Measurements from ENCODE around the gene AADACL4.
"Not testable (repeated sequence)": the region's sequence is repeated elsewhere in the genome, so short reads cannot be mapped to it uniquely, and the experiment has no call there.

AADACL4 gene

DNA sequence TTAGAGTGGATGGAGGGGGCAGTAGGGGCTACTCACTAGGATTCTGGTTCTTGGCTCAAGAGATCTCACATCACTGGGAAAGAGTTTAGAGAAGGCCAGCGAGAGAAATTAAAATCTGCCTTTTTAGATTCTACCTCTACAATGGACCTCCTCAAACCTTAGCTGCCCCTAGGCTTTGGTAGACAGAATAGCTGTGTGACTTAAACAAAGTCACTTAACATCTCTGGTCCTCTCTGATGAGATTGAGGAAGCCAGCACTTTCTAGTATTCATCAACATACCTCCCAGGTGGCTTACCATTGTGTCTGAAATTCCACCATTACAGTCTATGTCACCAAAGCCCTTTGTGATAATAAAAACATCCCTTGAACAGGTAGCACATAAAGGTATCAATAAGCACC is 18.7 kb downstream of the AADACL4 start:
- DNase-seq: no peak

DNA sequence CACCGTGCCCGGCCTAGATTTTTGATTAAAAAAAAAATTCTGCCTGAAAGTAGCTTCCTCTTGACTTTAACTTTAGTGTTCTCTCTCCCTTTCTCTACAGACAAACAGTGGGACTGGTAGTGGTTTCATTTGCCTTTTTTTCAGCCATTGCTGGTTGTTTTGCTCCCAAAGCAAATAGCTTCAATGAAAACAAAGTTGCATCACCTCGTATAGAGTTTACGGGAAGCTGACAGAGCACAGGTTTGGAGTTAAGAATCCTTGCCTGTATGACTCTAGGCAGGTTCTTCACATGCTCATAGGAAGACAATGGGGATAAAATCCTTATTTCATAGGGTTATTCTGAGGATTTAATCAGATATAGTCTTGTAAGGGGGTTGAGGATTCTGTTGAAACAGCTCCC is 21.6 kb downstream of the AADACL4 start:
- no peak for DNase-seq

GRCh38 chr1:12666141-12666735 is 22.4 kb downstream of the AADACL4 start:
- DNase-seq: no peak

DNA sequence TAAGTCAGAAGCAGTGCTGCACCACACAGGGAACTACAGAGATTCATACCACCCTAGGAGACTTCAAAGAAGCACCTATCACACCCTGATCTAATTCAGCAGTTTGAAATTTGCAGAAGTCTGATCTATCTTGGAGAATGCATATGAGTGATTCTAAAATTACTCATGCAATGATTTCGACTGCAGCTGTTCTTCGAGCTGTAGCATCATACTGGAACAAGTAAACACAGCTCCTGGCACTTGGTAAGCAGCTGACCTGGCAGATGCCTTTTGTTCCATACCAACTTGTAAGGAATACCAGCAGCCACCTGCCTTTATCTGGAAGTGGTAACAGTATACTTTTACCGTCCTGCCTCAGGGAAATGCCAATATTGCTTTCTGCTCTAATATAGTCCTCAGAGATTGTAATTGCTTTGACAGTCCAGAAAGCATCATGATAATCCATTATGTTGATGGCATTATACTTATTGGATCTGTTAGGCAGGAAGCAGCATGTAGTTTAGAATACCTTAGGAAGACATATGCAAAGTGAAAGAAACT is 25.7 kb downstream of the AADACL4 start:
- no peak for DNase-seq

DNA sequence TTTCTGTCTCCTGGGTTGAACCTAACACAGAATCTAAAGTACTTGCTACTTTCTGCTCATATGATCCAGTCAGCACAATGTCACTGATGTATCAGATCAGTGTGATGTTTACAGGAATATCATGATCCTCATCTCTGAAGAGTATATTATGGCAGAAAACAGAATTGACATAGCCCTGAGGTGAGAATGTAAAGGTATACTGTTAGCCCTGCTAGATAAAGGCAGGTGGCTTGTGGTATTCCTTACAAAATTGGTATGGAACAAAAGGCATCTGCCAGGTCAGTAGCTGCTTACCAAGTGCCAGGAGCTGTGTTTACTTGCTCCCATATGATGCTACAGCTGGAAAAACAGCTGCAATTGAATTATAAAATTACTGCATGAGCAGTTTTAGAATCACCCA is 30.5 kb downstream of the AADACL4 start:
- DNase-seq: no peak

DNA sequence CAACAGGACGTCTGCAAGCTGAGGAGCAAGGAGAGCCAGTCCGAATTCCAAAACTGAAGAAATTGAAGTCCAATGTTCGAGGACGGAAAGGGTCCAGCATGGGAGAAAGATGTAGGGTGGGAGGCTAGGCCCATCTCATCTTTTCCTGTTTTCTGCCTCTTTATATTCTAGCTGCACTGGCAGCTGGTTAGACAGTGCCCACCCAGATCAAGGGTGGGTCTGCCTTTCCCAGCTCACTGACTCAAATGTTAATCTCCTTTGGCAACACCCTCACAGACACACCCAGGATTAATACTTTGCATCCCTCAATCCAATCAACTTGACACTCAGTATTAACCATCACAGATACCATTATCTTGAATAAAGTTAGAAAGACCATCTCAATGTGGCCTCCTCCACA is 32.2 kb downstream of the AADACL4 start:
- not testable (repeated sequence) for DNase-seq

GRCh38 chr1:12677565-12677964 is 33.7 kb downstream of the AADACL4 start:
- DNase-seq: no peak

DNA sequence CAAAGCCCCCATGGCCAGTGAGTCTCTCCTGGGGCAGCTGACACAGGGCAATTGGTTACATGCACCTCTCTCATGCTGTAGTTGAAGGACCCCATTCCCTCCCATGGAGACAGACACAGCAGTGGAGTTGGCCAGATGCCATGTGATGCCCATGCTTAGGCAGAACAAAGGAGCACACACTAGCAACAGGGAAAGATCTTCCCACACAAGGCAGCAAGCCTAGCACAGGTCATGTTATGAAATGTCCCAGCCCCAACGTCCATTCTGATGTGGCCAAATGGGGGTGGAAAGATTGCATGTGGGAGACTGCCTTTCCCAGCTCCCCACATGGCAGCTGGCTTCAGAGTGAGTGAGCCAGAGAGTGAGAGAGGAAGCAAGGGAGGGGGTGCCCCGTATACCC is 34.5 kb downstream of the AADACL4 start:
- DNase-seq: no peak

DNA sequence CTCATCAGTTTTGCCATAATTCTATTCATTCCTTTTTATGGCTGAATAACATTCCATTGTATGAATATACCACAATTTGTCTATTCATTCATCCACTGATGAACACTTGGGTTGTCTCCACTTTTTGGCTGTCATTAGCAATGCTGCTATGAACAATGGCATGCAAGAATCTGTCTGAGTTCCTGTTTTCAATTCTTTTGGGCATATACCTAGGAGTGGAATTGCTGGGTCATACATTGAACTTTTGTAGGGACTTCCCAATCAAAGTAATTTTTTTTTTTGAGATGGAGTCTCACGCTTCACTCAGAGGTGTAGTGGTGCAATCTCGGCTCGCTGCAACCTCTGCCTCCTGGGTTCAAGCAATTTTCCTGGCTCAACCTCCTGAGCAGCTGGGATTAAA is 34.9 kb downstream of the AADACL4 start:
- DNase-seq: no peak

DNA sequence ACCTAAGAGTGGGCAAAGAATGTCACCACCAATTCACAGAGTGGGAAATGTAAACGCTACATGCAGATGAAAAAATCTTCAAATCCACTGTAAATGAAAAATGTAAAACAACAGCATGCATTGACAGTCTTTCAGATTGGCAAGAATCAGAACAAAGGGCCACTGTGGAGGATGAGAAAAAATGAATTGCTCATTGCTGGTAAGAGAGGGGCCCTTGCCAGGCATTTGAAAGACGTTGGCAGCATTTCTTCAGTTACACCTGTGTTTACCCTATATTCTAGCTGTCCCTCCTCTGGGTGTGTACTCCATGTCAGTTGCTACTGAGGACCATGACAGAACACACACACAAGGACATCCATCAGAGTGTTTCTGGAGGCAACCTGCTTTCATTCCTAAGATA is 46.3 kb downstream of the AADACL4 start:
- DNase-seq: no peak

DNA sequence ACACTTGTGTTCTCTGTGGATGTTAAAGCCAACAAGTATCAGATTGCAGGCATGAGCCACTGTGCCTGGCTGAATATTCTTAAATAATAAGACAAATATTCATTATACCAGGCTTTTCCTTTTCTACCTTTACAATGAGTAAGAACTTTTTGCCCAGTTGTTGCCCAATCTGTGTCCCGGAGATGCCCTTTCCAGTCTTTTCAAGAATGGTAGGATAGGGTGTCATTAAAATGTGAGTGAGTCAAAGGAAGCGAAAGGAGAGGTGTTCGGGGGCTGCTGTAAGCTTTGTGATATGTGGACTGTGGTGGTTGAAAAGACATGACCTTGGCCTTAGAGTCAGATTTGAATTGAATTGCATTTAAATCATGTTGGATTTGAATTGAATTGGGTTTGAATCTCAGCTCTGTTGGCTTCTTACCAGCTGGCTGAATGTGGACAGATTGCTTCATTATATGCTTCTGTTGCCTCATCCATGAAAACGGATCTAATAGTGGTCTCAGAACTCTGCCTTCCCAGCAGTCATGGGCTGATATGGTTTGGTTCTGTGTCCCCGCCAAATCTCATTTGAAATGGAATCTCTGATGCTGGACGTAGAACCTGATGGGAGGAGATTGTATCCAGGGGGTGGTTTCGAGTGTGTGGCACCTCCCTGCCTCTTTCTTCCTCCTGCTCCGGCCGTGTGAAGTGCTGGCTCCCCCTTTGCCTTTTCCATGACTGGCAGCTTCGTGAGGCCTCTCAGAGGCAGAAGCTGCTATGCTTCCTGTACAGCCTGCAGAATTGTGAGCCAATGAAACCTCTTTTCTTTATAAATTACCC is 49.3 kb downstream of the AADACL4 start:
- DNase-seq: no peak

- DNase-seq: no peak
These were observed 52.8 kb downstream of the AADACL4 start for GRCh38 chr1:12696658-12697057.

DNA sequence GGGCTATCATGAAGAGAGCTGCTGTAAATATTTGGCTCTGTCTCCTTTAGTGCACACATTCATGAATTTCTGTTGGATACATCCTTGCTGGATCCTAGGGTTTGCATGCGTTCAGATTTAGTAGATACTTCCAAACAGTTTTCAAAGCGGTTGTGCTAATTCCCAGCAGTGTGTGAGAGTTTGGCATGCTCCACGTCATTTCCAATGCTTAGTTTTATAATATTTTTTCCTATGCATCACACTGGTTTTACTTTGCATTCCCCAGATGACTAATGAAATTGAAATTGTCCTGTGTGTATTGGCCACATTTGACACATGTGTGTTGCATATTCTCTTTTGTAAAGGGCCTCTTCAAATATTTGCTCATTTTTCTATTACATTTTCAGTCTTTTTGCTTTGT is 53.5 kb downstream of the AADACL4 start:
- no peak for DNase-seq

GRCh38 chr1:12703821-12704451 is 60.1 kb downstream of the AADACL4 start:
- no peak for DNase-seq

GRCh38 chr1:12706061-12706460 is 62.2 kb downstream of the AADACL4 start:
- DNase-seq: no peak

GRCh38 chr1:12708396-12709090 is 64.7 kb downstream of the AADACL4 start:
- no peak for DNase-seq

DNA sequence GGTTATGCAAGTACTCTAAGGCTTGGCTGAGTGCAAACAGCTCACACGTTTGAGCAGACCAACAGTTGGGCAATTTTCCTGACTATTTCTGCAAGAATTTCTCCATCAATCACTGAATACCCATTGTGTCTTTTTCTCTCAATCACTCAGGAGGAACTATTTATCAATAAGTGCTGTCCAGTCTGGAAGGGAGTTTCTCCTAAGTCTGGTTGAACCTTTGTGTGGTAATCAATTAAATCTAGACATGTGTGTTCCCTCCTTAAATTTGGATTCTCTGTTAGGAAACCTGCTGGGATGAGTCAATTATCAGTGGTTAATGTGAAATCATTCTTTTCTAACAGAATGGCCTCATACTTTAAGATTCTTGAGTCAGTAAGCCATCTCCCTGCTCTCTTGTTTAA is 65.2 kb downstream of the AADACL4 start:
- DNase-seq: no peak

DNA sequence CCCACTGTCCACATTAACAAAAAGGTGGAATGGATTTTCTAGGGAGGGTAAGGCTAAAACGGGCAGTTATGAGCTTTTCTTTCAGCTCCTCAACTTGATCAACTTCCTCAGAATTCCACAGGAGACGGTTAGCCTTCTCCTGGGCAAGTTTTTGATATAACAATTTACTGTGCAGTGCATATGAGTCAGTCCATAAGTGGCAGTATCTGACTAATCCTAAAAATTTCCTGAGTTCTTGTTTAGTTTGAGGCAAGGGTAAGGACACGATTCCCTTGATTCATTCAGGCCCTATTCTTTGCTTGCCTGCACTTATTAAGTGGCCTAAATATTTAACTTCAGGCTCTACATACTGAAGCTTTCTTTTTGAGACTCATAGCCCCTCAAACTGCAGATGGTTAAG is 65.8 kb downstream of the AADACL4 start:
- DNase-seq: no peak

DNA sequence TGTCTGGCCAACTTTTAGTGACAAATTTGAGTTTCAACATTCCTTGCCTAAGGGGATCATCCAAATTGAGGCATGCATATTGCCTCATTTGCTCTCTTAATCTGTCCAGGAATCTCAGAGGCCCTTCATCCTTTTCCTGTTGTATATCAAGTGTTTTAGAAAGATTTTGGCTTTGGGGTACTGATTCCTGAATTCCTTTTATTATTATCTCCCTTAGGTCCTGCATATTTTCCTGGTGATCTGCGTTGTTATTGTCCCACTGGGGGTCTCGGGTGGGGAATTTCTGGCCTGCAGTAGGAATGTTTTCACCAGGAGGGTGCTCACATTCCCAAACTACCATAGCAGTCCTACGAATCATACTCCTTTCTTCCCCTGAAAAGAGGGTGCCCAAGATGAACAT is 67.7 kb downstream of the AADACL4 start:
- no peak for DNase-seq

- no peak for DNase-seq
These were observed 68.2 kb downstream of the AADACL4 start for GRCh38 chr1:12712076-12712475.

DNA sequence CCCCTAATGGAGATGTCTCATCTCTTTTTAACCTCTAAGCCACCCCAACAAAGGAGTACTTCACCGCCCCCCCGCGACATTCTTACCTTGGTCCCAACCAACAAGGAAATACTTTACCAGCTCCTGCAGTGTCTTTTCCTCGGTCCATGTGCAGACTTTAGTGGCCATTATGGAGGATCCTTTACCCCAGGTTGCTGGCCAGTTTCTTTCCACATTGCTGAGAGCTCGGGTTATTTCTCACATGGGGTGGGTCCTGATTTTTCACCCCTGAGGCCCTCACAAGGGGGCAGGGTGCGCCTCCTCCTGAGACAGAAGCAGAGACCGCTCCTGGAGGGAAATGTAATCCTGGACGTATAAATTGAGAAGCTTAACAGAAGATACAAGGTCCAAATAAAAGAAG is 69.0 kb downstream of the AADACL4 start:
- DNase-seq: no peak

- not testable (repeated sequence) for DNase-seq
These were observed 69.8 kb downstream of the AADACL4 start for GRCh38 chr1:12713651-12714050.

- DNase-seq: no peak
These were observed 71.0 kb downstream of the AADACL4 start for GRCh38 chr1:12714710-12715475.
